Measurements from ENCODE around the gene NRBF2.

DNA sequence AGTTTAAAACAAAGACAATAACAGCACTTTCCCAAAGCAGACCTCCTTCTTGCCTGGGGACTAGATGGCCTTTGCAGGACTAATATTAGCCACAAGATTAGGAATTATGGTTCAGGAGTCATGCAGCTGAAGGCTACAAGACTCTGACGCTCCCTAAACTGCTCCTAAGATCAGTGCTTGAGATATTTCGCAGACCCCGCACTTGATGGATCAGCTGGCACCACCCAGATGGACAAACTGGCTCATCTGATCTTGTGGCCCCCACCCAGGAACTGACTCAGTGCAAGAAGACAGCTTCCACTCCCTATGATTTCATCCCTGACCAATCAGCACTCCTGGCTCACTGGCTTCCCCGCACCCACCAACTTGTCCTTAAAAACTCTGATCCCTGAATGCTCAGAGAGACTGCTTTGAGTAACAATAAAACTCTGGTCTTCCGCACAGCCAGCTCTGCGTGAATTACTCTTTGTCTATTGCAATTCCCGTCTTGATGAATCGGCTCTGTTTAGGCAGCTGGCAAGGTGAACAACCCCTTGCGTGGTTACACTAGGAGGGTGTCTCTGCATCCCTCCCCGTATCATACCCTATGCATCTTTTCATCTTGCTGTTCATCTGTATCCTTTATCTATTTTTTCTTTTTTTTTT, 26.9 kb upstream of the NRBF2 start:
- TF ChIP-seq, protein P1, sequence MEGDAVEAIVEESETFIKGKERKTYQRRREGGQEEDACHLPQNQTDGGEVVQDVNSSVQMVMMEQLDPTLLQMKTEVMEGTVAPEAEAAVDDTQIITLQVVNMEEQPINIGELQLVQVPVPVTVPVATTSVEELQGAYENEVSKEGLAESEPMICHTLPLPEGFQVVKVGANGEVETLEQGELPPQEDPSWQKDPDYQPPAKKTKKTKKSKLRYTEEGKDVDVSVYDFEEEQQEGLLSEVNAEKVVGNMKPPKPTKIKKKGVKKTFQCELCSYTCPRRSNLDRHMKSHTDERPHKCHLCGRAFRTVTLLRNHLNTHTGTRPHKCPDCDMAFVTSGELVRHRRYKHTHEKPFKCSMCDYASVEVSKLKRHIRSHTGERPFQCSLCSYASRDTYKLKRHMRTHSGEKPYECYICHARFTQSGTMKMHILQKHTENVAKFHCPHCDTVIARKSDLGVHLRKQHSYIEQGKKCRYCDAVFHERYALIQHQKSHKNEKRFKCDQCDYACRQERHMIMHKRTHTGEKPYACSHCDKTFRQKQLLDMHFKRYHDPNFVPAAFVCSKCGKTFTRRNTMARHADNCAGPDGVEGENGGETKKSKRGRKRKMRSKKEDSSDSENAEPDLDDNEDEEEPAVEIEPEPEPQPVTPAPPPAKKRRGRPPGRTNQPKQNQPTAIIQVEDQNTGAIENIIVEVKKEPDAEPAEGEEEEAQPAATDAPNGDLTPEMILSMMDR (IDR thresholded peaks at IDR 0.05; ENCODE audit: low read depth, low read length, poor library complexity, severe bottlenecking) = no peak
- no peak for TF ChIP-seq EZH2phosphoT487 (IDR thresholded peaks at IDR 0.05; ENCODE audit: borderline replicate concordance, low read length)

All from DOHH2 (cell line).